HFFc6 (cell line): ENCODE data around the gene STX17. TPM values are rescaled to one million over a fixed set of nuclear protein-coding genes. Genes with fewer than 3 reads are reported as not detected.
A peak's percentile ranks its signal among the peaks of the same experiment; 100 is the strongest.

Experiments
- DNase-seq: peaks from one replicate; pipeline ENCODE4 v3.0.0-alpha.2; 2018
- H3K27ac Mint-ChIP-seq: 2 replicates; pipeline ENCODE4 v1.8.0; 2020; ENCODE audit warnings: mild to moderate bottlenecking, mixed read lengths
- H3K27me3 Mint-ChIP-seq: 2 replicates; pipeline ENCODE4 v1.8.0; 2021; ENCODE audit warnings: mild to moderate bottlenecking, moderate library complexity, mixed read lengths; ENCODE audit not compliant: insufficient read depth
- H3K36me3 Mint-ChIP-seq: 2 replicates; pipeline ENCODE4 v1.8.0; 2021; ENCODE audit warnings: low read depth, mixed read lengths
- H3K4me1 Mint-ChIP-seq: 2 replicates; pipeline ENCODE4 v1.8.0; 2020; ENCODE audit warnings: low read depth, mixed read lengths
- H3K4me3 Mint-ChIP-seq: 2 replicates; pipeline ENCODE4 v1.8.0; 2020; ENCODE audit warnings: mild to moderate bottlenecking, moderate library complexity, mixed read lengths
- H3K9me3 Mint-ChIP-seq: 2 replicates; pipeline ENCODE4 v1.8.0; 2020; ENCODE audit warnings: mild to moderate bottlenecking, mixed read lengths
- total RNA-seq, 6 experiments: library from RNA; stranded (reverse); fragmentation: NEBNext Ultra II Directional; extraction: Animal tissue kit (Norgen Biotek cat#: 25700); gene quantifications; 2 replicates in 1 of 6; 3 replicates in 5 of 6; pipeline ENCODE4 v1.2.3, GENCODE V29; 2021
- TF ChIP-seq, protein P1 (sequence below): fragments of 200-600 bp; sonication (generic); IDR thresholded peaks from 2 replicates; pipeline ENCODE4 v1.5.0; 2021; ENCODE audit warnings: antibody characterized with exemption, mild to moderate bottlenecking

Gene STX17
- total RNA-seq, 6 experiments from 2014 or later = 15.3 to 18.7 (median 15.6) TPM

DNA sequence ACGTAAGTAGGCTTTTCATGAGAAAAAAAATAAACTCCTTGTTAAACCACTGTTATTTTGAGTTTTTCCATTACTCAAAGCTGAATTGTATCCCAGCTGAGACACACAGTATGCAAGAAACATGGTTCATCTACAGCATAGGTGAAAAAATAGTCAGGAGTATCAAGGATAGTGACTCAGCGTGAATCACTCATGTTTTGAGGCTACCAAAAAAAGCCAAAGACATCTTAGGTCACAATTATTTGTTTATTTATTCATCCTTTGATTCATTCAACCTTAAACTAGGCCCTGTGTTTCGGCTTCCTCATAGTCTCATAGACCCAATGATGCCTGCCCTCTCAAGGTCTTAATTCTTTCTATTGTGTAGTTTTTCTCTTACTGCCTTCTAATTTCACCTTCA, 32.9 kb upstream of the STX17 start:
- Mint-ChIP-seq H3K4me3 (no peak overlapping the region), H3K9me3 (no peaks in the 10 kb centered on the region), H3K27ac (peak overlapping the region; percentile 24), H3K36me3 (no peaks in the 10 kb centered on the region), H3K4me1 (peaks cover 45% of the 10 kb centered on the region), H3K27me3 (no peaks in the 10 kb centered on the region)
- DNase-seq = peak; percentile 61
- TF ChIP-seq, protein P1, sequence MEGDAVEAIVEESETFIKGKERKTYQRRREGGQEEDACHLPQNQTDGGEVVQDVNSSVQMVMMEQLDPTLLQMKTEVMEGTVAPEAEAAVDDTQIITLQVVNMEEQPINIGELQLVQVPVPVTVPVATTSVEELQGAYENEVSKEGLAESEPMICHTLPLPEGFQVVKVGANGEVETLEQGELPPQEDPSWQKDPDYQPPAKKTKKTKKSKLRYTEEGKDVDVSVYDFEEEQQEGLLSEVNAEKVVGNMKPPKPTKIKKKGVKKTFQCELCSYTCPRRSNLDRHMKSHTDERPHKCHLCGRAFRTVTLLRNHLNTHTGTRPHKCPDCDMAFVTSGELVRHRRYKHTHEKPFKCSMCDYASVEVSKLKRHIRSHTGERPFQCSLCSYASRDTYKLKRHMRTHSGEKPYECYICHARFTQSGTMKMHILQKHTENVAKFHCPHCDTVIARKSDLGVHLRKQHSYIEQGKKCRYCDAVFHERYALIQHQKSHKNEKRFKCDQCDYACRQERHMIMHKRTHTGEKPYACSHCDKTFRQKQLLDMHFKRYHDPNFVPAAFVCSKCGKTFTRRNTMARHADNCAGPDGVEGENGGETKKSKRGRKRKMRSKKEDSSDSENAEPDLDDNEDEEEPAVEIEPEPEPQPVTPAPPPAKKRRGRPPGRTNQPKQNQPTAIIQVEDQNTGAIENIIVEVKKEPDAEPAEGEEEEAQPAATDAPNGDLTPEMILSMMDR = no peak

DNA sequence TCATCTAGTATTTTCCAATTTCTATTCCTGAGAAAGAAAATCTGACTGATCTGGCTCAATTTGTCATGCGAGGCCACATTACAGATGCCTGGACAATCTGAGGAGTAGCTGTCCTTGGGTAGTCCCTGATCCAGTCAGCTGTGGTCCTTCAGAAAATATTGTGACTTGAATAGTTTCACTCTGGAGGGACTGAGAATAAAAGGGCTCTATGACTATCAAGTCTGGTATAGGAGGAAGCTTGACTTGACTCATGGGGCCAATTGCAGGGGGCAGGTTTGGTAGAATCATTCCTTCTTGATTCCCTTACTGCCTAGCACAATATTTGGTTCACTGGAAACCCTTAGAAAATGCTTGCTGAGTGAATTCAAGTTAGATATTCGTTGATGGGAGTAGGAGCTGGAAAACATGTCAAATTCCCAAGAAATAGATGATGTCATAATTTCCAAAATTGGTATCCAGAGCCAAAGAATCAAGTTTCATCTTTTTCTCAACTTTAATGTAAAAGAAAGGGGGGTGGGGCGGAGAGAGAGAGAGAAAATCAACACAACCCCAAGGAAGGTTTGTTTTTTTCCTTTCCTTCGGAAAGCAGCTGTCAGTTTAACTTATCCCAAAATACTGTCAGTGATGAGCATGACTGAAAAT, 32.4 kb upstream of the STX17 start:
- H3K4me1 Mint-ChIP-seq = peaks cover 45% of the 10 kb centered on the region

DNA sequence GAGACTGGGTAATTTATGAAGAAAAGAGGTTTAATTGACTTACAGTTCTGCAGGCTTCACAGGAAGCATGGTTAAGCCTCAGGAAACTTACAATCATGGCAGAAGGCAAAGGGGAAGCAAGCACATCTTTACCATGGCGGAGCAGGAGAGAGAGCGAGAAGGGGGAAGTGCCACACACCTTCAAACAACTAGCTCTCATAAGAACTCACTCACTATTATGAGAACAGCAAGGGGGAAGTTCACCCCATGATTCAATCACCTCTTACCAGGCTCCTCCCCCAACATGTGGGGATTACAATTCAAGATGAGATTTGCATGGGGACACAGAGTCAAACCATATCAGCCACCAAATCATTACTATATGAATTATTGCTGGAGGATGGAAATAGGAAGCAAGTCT, 30.3 kb upstream of the STX17 start:
- Mint-ChIP-seq H3K27ac (no peak overlapping the region), H3K27me3 (no peaks in the 10 kb centered on the region), H3K9me3 (no peaks in the 10 kb centered on the region), H3K4me3 (no peak overlapping the region), H3K4me1 (peaks cover 33% of the 10 kb centered on the region), H3K36me3 (no peaks in the 10 kb centered on the region)
- TF ChIP-seq, protein P1 = no peak
- no peak for DNase-seq

More for the DNA sequence above, 32.4 kb upstream of the STX17 start:
- Mint-ChIP-seq H3K9me3 (no peaks in the 10 kb centered on the region), H3K36me3 (no peaks in the 10 kb centered on the region), H3K27me3 (no peaks in the 10 kb centered on the region), H3K4me3 (no peak overlapping the region), H3K27ac (peak overlapping the region; percentile 24)
- TF ChIP-seq, protein P1 = no peak
- DNase-seq = no peak

DNA sequence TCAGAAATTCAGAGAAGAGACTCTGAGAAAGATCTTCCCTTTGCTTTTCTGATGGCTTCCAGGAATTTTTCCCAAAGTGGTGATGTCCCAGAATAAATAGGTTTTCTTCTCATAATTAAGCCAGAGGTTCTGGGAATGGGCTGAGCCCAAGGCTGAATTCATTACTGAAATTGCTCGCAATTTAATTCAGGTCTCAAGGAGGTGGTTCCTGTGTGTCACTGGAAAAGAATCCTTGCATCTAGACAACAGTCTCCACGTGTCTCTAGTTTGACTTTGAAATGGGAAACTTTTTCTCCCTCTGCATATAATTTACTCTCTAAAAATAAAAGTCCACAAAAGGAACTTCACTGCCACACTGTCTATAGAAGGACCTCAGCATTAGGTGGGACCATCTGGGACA, 27.8 kb upstream of the STX17 start:
- Mint-ChIP-seq H3K27me3 (0 out of 2 replicates have a peak, but pooled peaks cover 3% of the 10 kb centered on the region), H3K36me3 (no peaks in the 10 kb centered on the region), H3K27ac (no peak overlapping the region; the same call in 1 of the 2 replicates), H3K9me3 (no peaks in the 10 kb centered on the region), H3K4me3 (0 out of 2 replicates have a peak overlapping the region, but pooled peaks have one; percentile 38), H3K4me1 (peaks cover 24% of the 10 kb centered on the region)
- TF ChIP-seq, protein P1 = no peak
- no peak for DNase-seq

DNA sequence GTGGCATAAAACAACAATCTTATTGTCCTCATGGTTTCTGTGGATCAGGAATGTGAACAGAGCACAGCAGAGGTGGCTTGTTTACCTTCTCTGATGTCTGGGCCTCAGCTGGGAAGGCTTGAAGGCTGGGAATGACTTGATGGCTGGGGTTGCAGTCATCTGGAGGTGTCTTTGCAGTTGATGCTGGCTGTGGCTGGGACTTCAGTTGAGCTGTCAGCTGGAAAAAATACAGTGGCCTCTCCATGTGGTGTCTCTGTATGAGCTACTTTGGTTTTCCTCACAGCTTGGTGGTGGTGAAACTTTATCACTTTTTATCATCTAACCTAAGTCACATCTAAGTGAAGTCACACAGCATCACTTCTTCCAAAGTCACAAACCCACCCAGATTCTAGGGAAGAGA, 24.7 kb upstream of the STX17 start:
- no peak overlapping the region for H3K27ac Mint-ChIP-seq
- peaks cover 16% of the 10 kb centered on the region for H3K4me1 Mint-ChIP-seq
- H3K4me3 Mint-ChIP-seq = no peak overlapping the region
- DNase-seq = no peak
- H3K36me3 Mint-ChIP-seq = no peaks in the 10 kb centered on the region
- TF ChIP-seq, protein P1 = no peak
- H3K27me3 Mint-ChIP-seq = 0 out of 2 replicates have a peak, but pooled peaks cover 3% of the 10 kb centered on the region
- H3K9me3 Mint-ChIP-seq = no peaks in the 10 kb centered on the region
